ENCODE results near the gene KLHL18.

- no peak for TF ChIP-seq POLR2A (IDR thresholded peaks at IDR 0.05; ENCODE audit: low read length)
- TF ChIP-seq GATA1 (IDR thresholded peaks at IDR 0.05; ENCODE audit: low read depth, low read length) = no peak
Observed at GRCh38 chr3:47267490-47267824, 15.3 kb upstream of the KLHL18 start.
